K562 (cell line): ENCODE results near the gene GSTM5. TPM values are rescaled to one million over a fixed set of nuclear protein-coding genes. Genes with fewer than 3 reads are reported as not detected.

Source experiments
- CXXC5 ChIP-seq: fragments of 250-450 bp; sonication (Bioruptor Pico); IDR thresholded peaks from 2 replicates; pipeline ENCODE4 v1.8.0; 2022; ENCODE audit warnings: inconsistent platforms, mild to moderate bottlenecking, moderate library complexity
- ZMIZ1 ChIP-seq, 2 experiments: fragments of 150-350 bp in 1 of 2; IDR thresholded peaks; 2 replicates each; pipeline ENCODE4 v1.6.1; 2012 to 2016; ENCODE audit warnings: low read depth in 2 of 2, low read length in 2 of 2, mild to moderate bottlenecking in 1 of 2, moderate library complexity in 1 of 2
- ZNF280A ChIP-seq: fragments of 450-650 bp; IDR thresholded peaks from 2 replicates; pipeline ENCODE4 v1.6.1; 2018; ENCODE audit warnings: mild to moderate bottlenecking, low read depth; ENCODE audit not compliant: partially characterized antibody
- polyA plus RNA-seq, 8 experiments: library from polyadenylated mRNA; depleted of rRNA in 4 of 8; stranded (reverse) in 5 of 8; unstranded in 3 of 8; fragments of >200 nt; fragmentation: Nextera tagmentation in 2 of 8; fragmentation: Illumina TruSeq in 1 of 8; extraction: Ambion mirVana in 2 of 8; extraction: Trizol in 1 of 8; gene quantifications; 2 replicates each; pipeline versions ENCODE4 v1.2.1 to v1.2.3, GENCODE V29; 2011 to 2014; ENCODE audit warnings: inconsistent platforms in 1 of 8, missing spikeins in 1 of 8
- total RNA-seq, 7 experiments: library from RNA; depleted of rRNA in 6 of 7; stranded (reverse); fragments of >200 nt in 6 of 7; fragmentation: Illumina TruSeq in 2 of 7; extraction: Trizol in 2 of 7; gene quantifications; 2 replicates each; pipeline versions ENCODE4 v1.2.1 to v1.2.3, GENCODE V29; 2011 to 2021; ENCODE audit warnings: low replicate concordance in 1 of 7

Gene GSTM5
- total and polyA plus RNA-seq, 9 of the 15 experiments (the other 6 are each of a cell fraction or from before 2014, with no cell fraction given), result not detected

GRCh38 chr1:109739738-109740614 is 27.9 kb downstream of the GSTM5 start (continued):
- TF ChIP-seq ZNF280A, result no peak
- TF ChIP-seq ZMIZ1 (IDR thresholded peaks at IDR 0.05; ENCODE audit: low read depth in 2 of 2, low read length in 2 of 2), result no peak
- TF ChIP-seq CXXC5, result peak; percentile 50
